Measurements from ENCODE around the gene LPIN3.
A peak's percentile ranks its signal among the peaks of the same experiment; 100 is the strongest.

LPIN3 gene

DNA sequence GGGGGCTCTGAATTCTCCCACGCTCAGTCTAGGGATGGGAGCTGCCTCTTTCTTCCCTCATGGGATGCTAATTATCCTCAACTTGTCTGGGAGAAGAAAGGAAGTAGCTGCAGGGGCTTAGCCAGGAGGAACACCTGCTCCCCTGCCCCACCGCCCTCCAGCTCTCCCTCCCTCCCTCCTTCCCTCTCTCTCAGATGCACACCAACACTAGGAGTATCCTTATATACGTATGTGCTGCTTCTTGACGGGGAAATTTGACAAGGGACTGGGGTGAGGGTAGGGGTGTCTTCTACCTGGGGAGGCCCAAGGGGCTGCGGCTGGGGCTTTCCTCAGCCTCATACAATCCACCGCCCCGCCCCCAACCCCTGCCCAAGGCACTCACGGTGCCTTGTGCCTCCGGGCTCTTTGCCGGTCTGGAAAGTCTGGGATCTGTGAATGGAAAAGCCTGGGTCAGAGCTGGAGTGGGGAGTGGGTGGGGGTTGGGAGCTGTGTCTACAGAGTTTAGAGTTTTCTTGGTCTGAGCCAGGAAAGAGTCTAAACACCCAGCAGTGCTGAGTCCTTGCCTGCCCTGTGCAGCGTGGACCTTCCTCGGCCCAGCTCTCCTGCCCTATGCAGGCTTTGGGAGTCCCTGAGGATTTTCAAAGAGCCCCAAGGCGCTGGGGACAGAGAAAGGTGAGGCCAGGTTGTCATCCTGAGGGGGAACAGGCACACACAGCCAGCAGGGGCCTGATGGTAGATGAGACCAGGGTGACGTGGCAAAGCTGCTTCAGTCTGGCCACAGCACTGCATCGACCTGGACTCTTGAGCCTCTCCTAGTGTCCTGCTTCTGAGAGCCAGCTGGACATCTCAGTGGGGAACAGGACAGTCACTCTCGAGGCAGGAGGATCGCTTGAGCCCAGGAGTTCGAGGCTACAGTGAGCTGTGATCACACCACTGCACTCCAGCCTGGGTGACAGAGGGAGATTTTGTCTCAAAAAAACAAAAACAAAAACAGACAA lies 55.3 kb downstream of the LPIN3 start:
- DNase-seq = no peak

DNA sequence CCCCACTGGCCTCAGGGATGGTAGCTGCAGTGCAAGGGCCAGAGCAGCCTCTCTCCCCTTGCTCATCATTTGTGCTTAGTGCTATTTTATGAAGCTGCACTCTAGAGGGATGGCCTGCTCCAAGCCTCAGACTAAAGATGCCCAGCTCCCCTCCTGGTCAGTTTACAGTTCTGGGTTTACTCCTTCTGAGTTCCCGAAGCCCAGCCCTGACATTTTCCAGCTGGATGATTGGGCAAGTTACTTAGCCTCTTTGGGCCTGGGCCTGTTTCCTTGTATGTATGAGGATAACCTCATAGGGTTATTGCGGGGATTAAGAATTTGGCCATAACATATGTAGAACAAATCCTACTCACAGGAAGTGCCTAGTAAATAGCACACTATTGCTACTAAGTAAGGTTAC lies 57.8 kb downstream of the LPIN3 start:
- no peak for DNase-seq

DNA sequence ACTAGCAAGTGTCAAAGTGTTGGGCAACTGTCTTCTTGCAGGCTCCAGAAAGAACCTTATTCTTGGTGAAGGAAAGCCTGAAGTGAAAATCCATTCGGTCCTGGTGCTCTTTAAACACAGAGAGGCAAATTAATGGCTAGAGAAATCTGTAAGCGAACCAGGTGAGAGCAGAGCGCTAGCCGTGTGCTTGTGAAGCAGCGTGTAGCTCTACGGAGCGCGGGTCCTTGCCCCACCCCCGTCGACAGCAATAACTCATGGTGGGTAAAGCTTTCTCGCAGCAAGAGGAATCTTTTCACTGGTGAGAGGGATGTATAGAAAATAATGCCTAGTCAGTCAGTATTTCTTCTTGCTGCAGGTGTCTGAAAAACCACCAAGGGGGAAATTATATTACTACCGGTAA lies 63.0 kb downstream of the LPIN3 start:
- DNase-seq = no peak

DNA sequence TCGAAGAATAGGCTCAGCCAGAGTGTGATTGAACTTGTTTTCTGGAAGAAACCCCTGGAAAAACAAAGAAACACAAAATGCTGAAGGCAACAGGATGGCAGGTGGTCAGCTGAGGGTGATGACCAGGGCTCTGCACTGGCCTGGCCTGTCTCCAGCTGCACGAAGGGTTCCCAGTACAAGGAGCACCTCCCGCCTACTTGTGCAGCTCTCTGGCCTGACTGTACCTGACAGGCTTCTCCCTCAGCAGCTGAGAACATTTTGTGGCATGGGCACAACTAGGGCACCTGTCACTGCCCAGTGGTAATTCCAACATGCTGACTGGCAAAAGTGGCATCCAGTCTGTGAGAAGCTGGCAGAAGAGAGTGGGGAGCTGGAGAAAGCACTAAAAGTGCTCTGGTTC lies 64.8 kb downstream of the LPIN3 start:
- no peak for DNase-seq

DNA sequence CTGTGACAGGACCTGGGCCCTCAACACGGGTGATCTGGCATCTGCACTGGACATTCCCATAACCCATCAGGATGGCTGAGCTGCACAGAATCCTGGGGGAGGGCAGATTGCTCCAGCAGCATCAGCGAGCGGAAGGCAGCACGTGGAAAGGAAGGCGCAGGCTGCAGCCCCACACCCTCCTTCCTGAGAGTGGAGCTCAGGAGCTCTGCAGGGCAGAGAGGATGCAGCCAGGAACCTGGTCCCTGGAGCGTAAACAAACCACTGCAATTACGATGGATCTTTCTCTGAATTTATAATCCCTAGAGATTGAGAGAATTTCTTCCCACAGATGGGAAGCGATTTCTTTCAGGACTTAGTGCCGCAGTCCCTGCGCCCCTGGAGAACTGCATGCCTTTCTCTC lies 65.7 kb downstream of the LPIN3 start:
- DNase-seq = no peak

DNA sequence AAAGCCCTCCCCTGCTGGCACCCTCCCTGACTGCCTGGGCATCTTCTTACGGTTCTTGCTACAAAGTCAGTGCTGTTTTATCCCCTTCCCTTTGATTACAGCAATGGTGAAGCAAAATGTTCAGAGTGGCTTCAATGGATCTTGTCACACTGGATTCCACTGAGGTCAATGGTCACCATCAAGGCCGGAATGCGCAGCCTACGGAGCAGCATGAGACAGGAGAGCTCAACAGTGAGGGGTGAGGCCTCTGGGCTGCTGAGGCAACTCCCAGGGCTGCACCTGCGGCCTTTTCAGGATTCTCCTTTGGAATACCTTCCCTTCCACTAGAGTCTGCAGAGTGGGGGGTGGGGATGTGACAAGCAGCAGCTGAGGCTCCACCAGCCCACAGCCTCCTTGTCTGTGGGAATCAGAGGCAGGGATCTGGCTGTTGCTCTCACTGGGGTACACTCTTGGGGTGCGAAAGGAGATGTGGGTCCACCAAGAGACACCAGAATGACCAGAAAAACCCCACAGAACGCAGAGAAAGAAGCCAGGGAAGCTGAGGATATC lies 66.3 kb downstream of the LPIN3 start:
- DNase-seq = no peak

DNA sequence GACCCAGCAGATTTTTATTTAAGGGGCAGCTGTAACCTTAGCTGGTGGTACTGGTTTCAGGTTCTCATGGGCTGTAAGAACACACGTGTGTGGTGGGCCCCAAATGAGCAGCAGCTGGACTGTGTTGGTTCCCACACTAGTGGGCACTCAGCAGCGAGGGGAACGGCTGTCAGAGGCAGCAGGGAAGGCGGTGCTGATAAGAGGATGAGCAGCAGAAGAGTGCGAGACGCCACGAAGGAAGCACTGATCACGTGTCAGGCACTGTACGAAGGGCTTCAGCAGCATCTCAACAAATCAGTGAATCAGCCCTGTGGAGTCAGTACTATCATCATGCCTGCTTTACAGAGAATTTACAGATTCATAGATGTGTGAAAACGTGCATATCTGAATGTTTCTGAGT lies 67.0 kb downstream of the LPIN3 start:
- DNase-seq = no peak

DNA sequence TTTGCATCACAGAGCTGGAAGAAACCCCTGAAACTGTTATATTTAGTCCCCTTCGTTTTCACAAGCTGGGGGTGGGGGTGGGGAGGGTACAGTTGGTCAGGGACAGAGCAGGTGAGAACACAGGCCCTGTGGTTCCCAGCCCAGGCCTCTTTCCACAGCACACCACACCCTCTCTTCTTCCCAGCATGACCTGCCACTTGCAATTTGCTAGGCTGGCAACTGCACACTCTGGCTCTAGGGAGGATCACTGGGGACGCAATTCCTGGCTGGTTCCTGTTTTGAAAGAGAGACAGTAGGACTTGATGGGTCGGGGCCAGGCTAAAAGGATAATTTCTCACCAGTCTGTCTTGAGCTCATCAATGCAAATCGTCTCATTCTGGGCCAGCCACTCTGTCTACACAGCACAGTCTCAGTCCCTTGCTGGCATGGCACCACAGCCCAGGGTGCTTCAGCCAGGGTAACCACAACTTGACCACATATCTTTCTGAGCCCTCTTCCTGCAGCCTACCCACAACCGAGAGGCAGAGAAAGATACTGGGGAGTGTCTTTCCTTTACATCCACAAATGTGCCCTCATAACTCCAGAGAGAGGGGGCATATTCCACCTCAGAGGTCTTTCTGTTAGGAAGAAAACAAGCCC lies 67.7 kb downstream of the LPIN3 start:
- DNase-seq = peak in 1 of 2 donors; percentile 6

DNA sequence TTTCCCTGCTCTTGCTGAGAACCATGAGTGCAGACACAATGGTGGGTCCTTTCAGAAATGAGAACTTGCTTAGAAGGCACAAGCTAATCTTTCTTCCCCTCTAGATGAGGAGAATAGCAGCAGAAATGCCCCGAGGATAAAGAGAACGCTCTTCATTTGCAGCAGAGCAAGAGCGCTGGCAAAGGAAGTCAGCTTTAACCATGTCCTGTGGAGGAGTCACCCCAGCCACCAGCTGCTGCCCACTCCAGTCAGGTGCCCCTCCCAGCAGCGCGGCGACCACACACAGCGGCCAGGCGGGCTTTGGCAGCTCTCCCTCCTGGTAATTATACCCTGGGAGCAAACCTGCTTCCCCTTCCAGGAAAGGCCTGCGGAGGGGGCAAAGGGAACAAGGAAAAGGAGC lies 68.4 kb downstream of the LPIN3 start:
- no peak for DNase-seq

Measured in CD4-positive, alpha-beta T cell treated with Interferon alpha-2 for 1 hour (primary cell).